ENCODE data around the gene APOD. TPM values are rescaled to one million over a fixed set of nuclear protein-coding genes. Genes with fewer than 3 reads are reported as not detected.
A peak's percentile ranks its signal among the peaks of the same experiment; 100 is the strongest.

Gene APOD
- total RNA-seq, 1 donor from 2014 or later, result 603 TPM

GRCh38 chr3:195566797-195567196 lies 16.9 kb downstream of the APOD start:
- ATAC-seq (no peak), DNase-seq (no peak)
- intact Hi-C loops (cut with micrococcal nuclease), result no loop called here

GRCh38 chr3:195565716-195566115 lies 18.0 kb downstream of the APOD start:
- intact Hi-C loops (cut with micrococcal nuclease), result no loop called here
- DNase-seq (no peak), ATAC-seq (no peak)

GRCh38 chr3:195563317-195563716 lies 20.4 kb downstream of the APOD start:
- DNase-seq (no peak), ATAC-seq (no peak)
- intact Hi-C loops (cut with micrococcal nuclease), result no loop called here

GRCh38 chr3:195559723-195560409 lies 23.9 kb downstream of the APOD start:
- DNase-seq (no peak), ATAC-seq (no peak)
- intact Hi-C loops (cut with micrococcal nuclease), result no loop called here

- DNase-seq (no peak), ATAC-seq (peak; percentile 63)
- intact Hi-C loops (cut with micrococcal nuclease), result no loop called here
Measured at GRCh38 chr3:195558602-195559001, 25.1 kb downstream of the APOD start.

GRCh38 chr3:195557322-195557721 lies 26.4 kb downstream of the APOD start:
- ATAC-seq (no peak), DNase-seq (no peak)

GRCh38 chr3:195556390-195556789 lies 27.4 kb downstream of the APOD start:
- ATAC-seq (no peak), DNase-seq (peak; percentile 49)
- intact Hi-C loops (cut with micrococcal nuclease), result no loop called here

More at GRCh38 chr3:195557322-195557721, 26.4 kb downstream of the APOD start:
- intact Hi-C loops (cut with micrococcal nuclease), result no loop called here

GRCh38 chr3:195555110-195555509 lies 28.6 kb downstream of the APOD start:
- no peak for DNase-seq
- ATAC-seq, result no peak
- intact Hi-C loops (cut with micrococcal nuclease), result no loop called here

- DNase-seq (no peak), ATAC-seq (no peak)
- intact Hi-C loops (cut with micrococcal nuclease), result no loop called here
Measured at GRCh38 chr3:195554458-195554857, 29.3 kb downstream of the APOD start.

- ATAC-seq, result no peak
- intact Hi-C loops (cut with micrococcal nuclease), result no loop called here
- no peak for DNase-seq
Measured at GRCh38 chr3:195553268-195553667, 30.5 kb downstream of the APOD start.

- ATAC-seq (peak; percentile 83), DNase-seq (peak; percentile 52)
- intact Hi-C loops (cut with micrococcal nuclease), result no loop called here
Measured at GRCh38 chr3:195551381-195551978, 32.3 kb downstream of the APOD start.

- ATAC-seq (peak; percentile 68), DNase-seq (no peak)
Measured at GRCh38 chr3:195550723-195551122, 33.0 kb downstream of the APOD start.

GRCh38 chr3:195549931-195550519 lies 33.7 kb downstream of the APOD start:
- ATAC-seq, result peak; percentile 12
- no peak for DNase-seq
- intact Hi-C loops (cut with micrococcal nuclease), result no loop called here

More at GRCh38 chr3:195550723-195551122, 33.0 kb downstream of the APOD start:
- intact Hi-C loops (cut with micrococcal nuclease), result no loop called here

- ATAC-seq (no peak), DNase-seq (no peak)
- intact Hi-C loops (cut with micrococcal nuclease), result no loop called here
Measured at GRCh38 chr3:195548987-195549386, 34.8 kb downstream of the APOD start.

GRCh38 chr3:195548501-195548900 lies 35.2 kb downstream of the APOD start:
- no peak for ATAC-seq
- intact Hi-C loops (cut with micrococcal nuclease), result no loop called here
- DNase-seq, result no peak

GRCh38 chr3:195548006-195548405 lies 35.7 kb downstream of the APOD start:
- no peak for ATAC-seq
- intact Hi-C loops (cut with micrococcal nuclease), result no loop called here

GRCh38 chr3:195546130-195546560 lies 37.6 kb downstream of the APOD start:
- DNase-seq, result no peak
- no peak for ATAC-seq
- intact Hi-C loops (cut with micrococcal nuclease), result no loop called here

More at GRCh38 chr3:195548006-195548405, 35.7 kb downstream of the APOD start:
- DNase-seq, result no peak

- ATAC-seq, result peak; percentile 37
Measured at GRCh38 chr3:195544634-195545033, 39.1 kb downstream of the APOD start.

GRCh38 chr3:195544230-195544536 lies 39.6 kb downstream of the APOD start:
- DNase-seq, result no peak
- no peak for ATAC-seq
- intact Hi-C loops (cut with micrococcal nuclease), result no loop called here

More at GRCh38 chr3:195544634-195545033, 39.1 kb downstream of the APOD start:
- intact Hi-C loops (cut with micrococcal nuclease), result no loop called here
- peak; percentile 51 for DNase-seq

GRCh38 chr3:195543500-195544229 lies 40.1 kb downstream of the APOD start:
- intact Hi-C loops (cut with micrococcal nuclease), result no loop called here
- ATAC-seq (peak; percentile 18), DNase-seq (peak; percentile 43)

Measured in left ventricle myocardium superior (tissue), 1 donor.